Psoas muscle (tissue), 8 donors: ENCODE data around the gene P2RX5. TPM values are rescaled to one million over a fixed set of nuclear protein-coding genes. Genes with fewer than 3 reads are reported as not detected.

Experiments
- ATAC-seq, 4 donors: fragments of 200-7000 bp; cut with Tn5 transposase; one replicate each; pipeline ENCODE4 v1.9.1; 2020; ENCODE audit warnings: moderate library complexity in 3 of 4, mild to moderate bottlenecking in 2 of 4
- DNase-seq, 2 donors: peaks; one replicate each; pipeline ENCODE4 v3.0.0-alpha.2; 2020
- H3K27ac ChIP-seq: fragments of 200-600 bp; one replicate; pipeline ENCODE4 v1.8.0; 2022
- H3K27me3 ChIP-seq, 3 donors: fragments of 200-600 bp in 1 of 3; one replicate each; pipeline versions ENCODE4 v1.6.1 to v1.8.0; 2013 to 2022; ENCODE audit warnings: low read length in 2 of 3, mild to moderate bottlenecking in 2 of 3, moderate library complexity in 1 of 3; ENCODE audit not compliant: insufficient read depth in 3 of 3
- H3K36me3 ChIP-seq, 2 donors: fragments of 200-600 bp in 1 of 2; one replicate each; pipeline versions ENCODE4 v1.6.1 to v1.8.0; 2013 to 2022; ENCODE audit warnings: low read depth in 1 of 2, mild to moderate bottlenecking in 1 of 2, moderate library complexity in 1 of 2; ENCODE audit not compliant: insufficient read depth in 1 of 2
- H3K4me1 ChIP-seq: fragments of 200-600 bp; one replicate; pipeline ENCODE4 v1.8.0; 2022
- H3K4me3 ChIP-seq: fragments of 200-600 bp; one replicate; pipeline ENCODE4 v1.8.0; 2022; ENCODE audit warnings: mild to moderate bottlenecking
- H3K9me3 ChIP-seq: fragments of 200-600 bp; one replicate; pipeline ENCODE4 v1.8.0; 2022
- CTCF ChIP-seq: fragments of 200-600 bp; IDR thresholded peaks from one replicate; pipeline ENCODE4 v1.8.0; 2022; ENCODE audit warnings: antibody characterized with exemption
- WGBS, 3 donors: extraction: QIAGEN DNeasy Blood & Tissue Kit; methylation state at CpG; one replicate each; pipeline versions ENCODE4 v1.1.6 to v1.1.7; 2013; 5-methylcytosine and 5-hydroxymethylcytosine counted together
- intact Hi-C, 2 donors: fragments of 100-400 bp; cut with DNase I; formaldehyde crosslinking; loops; one replicate each; pipeline versions ENCODE4 v1.11.0 to v1.14.2; 2022
- polyA plus RNA-seq, 3 donors: library from polyadenylated mRNA; stranded (reverse); fragments of 200-250 nt; gene quantifications; one replicate each; pipeline ENCODE4 v1.2.3, GENCODE V29; 2013
- total RNA-seq, 4 donors: library from RNA; stranded (reverse); fragmentation: NEBNext Ultra II Directional in 2 of 4; extraction: Animal tissue kit (Norgen Biotek cat#: 25700) in 2 of 4; gene quantifications; one replicate each; pipeline versions ENCODE4 v1.2.1 to v1.2.4, GENCODE V29; 2021 to 2023
- donor health status: healthy with polysubstance abuse.
- donor health status: DM: no; HTN: no; CAD: no; lungs with moderate emphysema.
- donor health status: Bipolar disorder and iron deficiency.
- donor health status: healthy.
- donor health status: DM: yes; HTN: yes; CAD: no.
- donor health status: DM: no; HTN: no; CAD: no.
- donor health status: DM: no; HTN: no; CAD: no.
- donor health status: DM: yes; HTN: yes; CAD: no.

The P2RX5 gene
- total and polyA plus RNA-seq, 7 donors: 15.5 to 138 (median 30.8) TPM

GRCh38 chr17:3672571-3672970 is 23.4 kb downstream of the P2RX5 start:
- H3K4me1 ChIP-seq: peaks cover 15% of the 10 kb centered on the region
- no peaks in the 10 kb centered on the region for H3K27me3 ChIP-seq
- no peak for TF ChIP-seq CTCF
- H3K36me3 ChIP-seq: peaks cover 0 to 33% of the 10 kb centered on the region in 2 donors
- no peaks in the 10 kb centered on the region for H3K9me3 ChIP-seq
- intact Hi-C loops: no loop called here
- WGBS, 3 donors: 91 to 97% (median 97%) methylated on average over 4 of the region's 4 CpGs
- no peak overlapping the region for H3K4me3 ChIP-seq
- H3K27ac ChIP-seq: no peak overlapping the region
- ATAC-seq (no peak), DNase-seq (no peak)

- Histone ChIP-seq H3K27me3 (no peaks in the 10 kb centered on the region), H3K27ac (peak overlapping the region; percentile 96), H3K4me1 (peaks cover 35% of the 10 kb centered on the region), H3K4me3 (peak overlapping the region; percentile 97), H3K36me3 (peaks cover 0 to 29% of the 10 kb centered on the region in 2 donors), H3K9me3 (no peaks in the 10 kb centered on the region)
- TF ChIP-seq CTCF: no peak
- no peak for DNase-seq
- no peak for ATAC-seq
- WGBS, 3 donors: 39 to 45% (median 40%) methylated on average over 12 of the region's 12 CpGs
- intact Hi-C loops: no loop called here
These were observed 26.4 kb downstream of the P2RX5 start for GRCh38 chr17:3669548-3669947.

GRCh38 chr17:3669085-3669347 is 26.9 kb downstream of the P2RX5 start:
- intact Hi-C loops: no loop called here
- Histone ChIP-seq H3K4me1 (peaks cover 35% of the 10 kb centered on the region), H3K27ac (peak overlapping the region; percentile 96), H3K27me3 (no peaks in the 10 kb centered on the region), H3K4me3 (peak overlapping the region; percentile 97), H3K36me3 (peaks cover 2 to 35% of the 10 kb centered on the region in 2 donors), H3K9me3 (no peaks in the 10 kb centered on the region)
- ATAC-seq: peak in 3 of 4 donors; percentile 2 to 4 (median 3)
- TF ChIP-seq CTCF: no peak
- 0 to 1% (median 0%) methylated on average over 18 to 32 of the region's 32 CpGs for WGBS, 3 donors
- no peak for DNase-seq

GRCh38 chr17:3668279-3669084 is 27.5 kb downstream of the P2RX5 start, which contains the start of the genes EMC6 and TAX1BP3:
Gene EMC6, plus strand, starts transcription at chr17:3668812. Its CDS starts 335 bp downstream, at chr17:3669147.
Gene TAX1BP3, minus strand, starts transcription at chr17:3668578. Its CDS starts 52 bp downstream, at chr17:3668526.
- 0% methylated on average over 65 to 89 of the region's 89 CpGs for WGBS, 3 donors
- Histone ChIP-seq H3K4me1 (peaks cover 35% of the 10 kb centered on the region), H3K36me3 (peaks cover 2 to 40% of the 10 kb centered on the region in 2 donors), H3K9me3 (no peaks in the 10 kb centered on the region), H3K27ac (peak within 1 kb of the TSS; percentile 96), H3K27me3 (no peaks in the 10 kb centered on the region), H3K4me3 (peak within 1 kb of the TSS; percentile 97)
- intact Hi-C loops: loop anchor here in 1 of 2 donors (1.0 kb wide), 1 partner anchor 28 kb away; no protein-coding TSS in a partner anchor
- ATAC-seq (peak; percentile 87 to 91 (median 90)), DNase-seq (peak; percentile 99 to 100)
- no peak for TF ChIP-seq CTCF
